H9 (cell line): ENCODE data around the gene IER3. TPM values are rescaled to one million over a fixed set of nuclear protein-coding genes. Genes with fewer than 3 reads are reported as not detected.

Experiments
- DNase-seq: peaks from one replicate; pipeline ENCODE4 v3.0.0-alpha.2; 2017
- H2AFZ ChIP-seq: one replicate; pipeline ENCODE4 v1.6.1; 2013; ENCODE audit warnings: mild to moderate bottlenecking, low read length, control low read depth, moderate library complexity
- H2AK5ac ChIP-seq: 2 replicates; pipeline ENCODE4 v1.6.1; 2013; ENCODE audit warnings: low read length, control low read depth, mixed read lengths; ENCODE audit not compliant: insufficient read length
- H2BK120ac ChIP-seq: one replicate; pipeline ENCODE4 v1.6.1; 2013; ENCODE audit warnings: low read depth, mild to moderate bottlenecking, low read length, control low read depth, inconsistent platforms; ENCODE audit not compliant: poor library complexity, severe bottlenecking
- H2BK12ac ChIP-seq: 2 replicates; pipeline ENCODE4 v1.6.1; 2013; ENCODE audit warnings: low read length, control low read depth, mixed read lengths, low read depth; ENCODE audit not compliant: insufficient read length
- H2BK15ac ChIP-seq: 2 replicates; pipeline ENCODE4 v1.6.1; 2013; ENCODE audit warnings: low read depth, low read length, control low read depth
- H2BK20ac ChIP-seq: one replicate; pipeline ENCODE4 v1.6.1; 2013; ENCODE audit warnings: low read depth, mild to moderate bottlenecking, low read length, control low read depth, inconsistent platforms; ENCODE audit not compliant: poor library complexity, severe bottlenecking
- H2BK5ac ChIP-seq: 2 replicates; pipeline ENCODE4 v1.6.1; 2013; ENCODE audit warnings: low read length, control low read depth, mixed read lengths; ENCODE audit not compliant: insufficient read length
- H3K14ac ChIP-seq: 2 replicates; pipeline ENCODE4 v1.6.1; 2013; ENCODE audit warnings: low read length, control low read depth; ENCODE audit not compliant: insufficient read depth
- H3K18ac ChIP-seq: 2 replicates; pipeline ENCODE4 v1.6.1; 2013; ENCODE audit warnings: low read depth, mild to moderate bottlenecking, mixed read lengths, low read length, control low read depth; ENCODE audit not compliant: insufficient read length
- H3K23ac ChIP-seq: 2 replicates; pipeline ENCODE4 v1.6.1; 2013; ENCODE audit warnings: low read length, control low read depth, mixed read lengths, low read depth; ENCODE audit not compliant: insufficient read length
- H3K23me2 ChIP-seq: 2 replicates; pipeline ENCODE4 v1.6.1; 2013; ENCODE audit warnings: low read depth, mild to moderate bottlenecking, mixed read lengths, low read length, control low read depth; ENCODE audit not compliant: insufficient read length, poor library complexity, severe bottlenecking
- H3K27ac ChIP-seq: 2 replicates; pipeline ENCODE4 v1.5.1; 2013; ENCODE audit warnings: low read length, control low read depth, mixed read lengths, low read depth; ENCODE audit not compliant: insufficient read length
- H3K27me3 ChIP-seq: 2 replicates; pipeline ENCODE4 v1.6.1; 2013; ENCODE audit warnings: low read length, control low read depth, inconsistent platforms; ENCODE audit not compliant: insufficient read depth
- H3K4ac ChIP-seq: 2 replicates; pipeline ENCODE4 v1.6.1; 2013; ENCODE audit warnings: low read depth, mild to moderate bottlenecking, control low read depth, inconsistent platforms, low read length, moderate library complexity
- H3K4me1 ChIP-seq: 2 replicates; pipeline ENCODE4 v1.6.1; 2013; ENCODE audit warnings: low read length, control low read depth, inconsistent platforms; ENCODE audit not compliant: insufficient read depth
- H3K4me2 ChIP-seq: 2 replicates; pipeline ENCODE4 v1.6.1; 2013; ENCODE audit warnings: low read length, control low read depth, mixed read lengths; ENCODE audit not compliant: insufficient read length, insufficient read depth
- H3K56ac ChIP-seq: 2 replicates; pipeline ENCODE4 v1.6.1; 2013; ENCODE audit warnings: low read depth, mild to moderate bottlenecking, mixed read lengths, low read length, control low read depth; ENCODE audit not compliant: insufficient read length
- H3K79me1 ChIP-seq: 2 replicates; pipeline ENCODE4 v1.6.1; 2013; ENCODE audit warnings: low read depth, mild to moderate bottlenecking, moderate library complexity, low read length, control low read depth, inconsistent platforms; ENCODE audit not compliant: insufficient read depth, poor library complexity, severe bottlenecking
- H3K79me2 ChIP-seq: 2 replicates; pipeline ENCODE4 v1.6.1; 2013; ENCODE audit warnings: low read length, control low read depth, inconsistent platforms; ENCODE audit not compliant: insufficient read depth
- H3K9ac ChIP-seq: 2 replicates; pipeline ENCODE4 v1.6.1; 2013; ENCODE audit warnings: low read length, control low read depth, mixed read lengths; ENCODE audit not compliant: insufficient read length; ENCODE audit errors: extremely low read depth
- H3K9me3 ChIP-seq: one replicate; pipeline ENCODE4 v1.6.1; 2013; ENCODE audit warnings: low read depth, low read length, inconsistent platforms; ENCODE audit not compliant: control insufficient read depth
- H3T11ph ChIP-seq: one replicate; pipeline ENCODE4 v1.6.1; 2013; ENCODE audit warnings: mild to moderate bottlenecking, low read length, control low read depth, inconsistent platforms
- H4K20me1 ChIP-seq: one replicate; pipeline ENCODE4 v1.6.1; 2013; ENCODE audit not compliant: control insufficient read depth, insufficient read length, insufficient read depth
- H4K5ac ChIP-seq: 2 replicates; pipeline ENCODE4 v1.6.1; 2013; ENCODE audit warnings: low read depth, mild to moderate bottlenecking, mixed read lengths, low read length, control low read depth; ENCODE audit not compliant: insufficient read length
- H4K8ac ChIP-seq: replicated peaks from 2 replicates; pipeline ENCODE4 v1.6.1; 2013; ENCODE audit warnings: low read length, control low read depth, mixed read lengths, low read depth; ENCODE audit not compliant: insufficient read length
- H4K91ac ChIP-seq: 2 replicates; pipeline ENCODE4 v1.6.1; 2013; ENCODE audit warnings: low read depth, mild to moderate bottlenecking, moderate library complexity, mixed read lengths, low read length, control low read depth; ENCODE audit not compliant: insufficient read length
- H3K27ac Mint-ChIP-seq, 3 experiments: 2 replicates in 2 of 3; 3 replicates in 1 of 3; pipeline ENCODE4 v1.8.0; 2020 to 2021; ENCODE audit warnings: mixed read lengths in 3 of 3, mild to moderate bottlenecking in 1 of 3, moderate library complexity in 1 of 3
- H3K27me3 Mint-ChIP-seq: 2 replicates; pipeline ENCODE4 v1.8.0; 2021; ENCODE audit warnings: low read depth, mild to moderate bottlenecking, moderate library complexity, mixed read lengths
- H3K36me3 Mint-ChIP-seq, 3 experiments: 2 replicates in 2 of 3; 3 replicates in 1 of 3; pipeline ENCODE4 v1.8.0; 2020 to 2021; ENCODE audit warnings: low read depth in 3 of 3, mixed read lengths in 3 of 3; ENCODE audit not compliant: insufficient read depth in 1 of 3
- H3K4me1 Mint-ChIP-seq, 2 experiments: 2 replicates each; pipeline ENCODE4 v1.8.0; 2020; ENCODE audit warnings: mixed read lengths in 2 of 2
- H3K4me3 Mint-ChIP-seq, 2 experiments: 2 replicates in 1 of 2; 3 replicates in 1 of 2; pipeline ENCODE4 v1.8.0; 2020 to 2021; ENCODE audit warnings: mild to moderate bottlenecking in 2 of 2, mixed read lengths in 2 of 2, moderate library complexity in 1 of 2
- H3K9me3 Mint-ChIP-seq, 2 experiments: 2 replicates in 1 of 2; 3 replicates in 1 of 2; pipeline ENCODE4 v1.8.0; 2020; ENCODE audit warnings: mild to moderate bottlenecking in 2 of 2, mixed read lengths in 2 of 2, moderate library complexity in 1 of 2
- CTCF ChIP-seq: fragments of 200-600 bp; sonication (generic); conservative IDR thresholded peaks from 3 replicates; pipeline ENCODE4 v1.8.0; 2021; ENCODE audit warnings: antibody characterized with exemption, mild to moderate bottlenecking
- WGBS: extraction: QIAGEN DNeasy Blood & Tissue Kit; methylation state at CpG from one replicate; pipeline ENCODE4 v1.1.7; 2013; ENCODE audit warnings: missing lambda C conversion rate, low lambda C conversion rate, mixed read lengths; ENCODE audit not compliant: insufficient read length; ENCODE audit errors: extremely low coverage; 5-methylcytosine and 5-hydroxymethylcytosine counted together
- total RNA-seq: library from RNA; stranded (reverse); gene quantifications from 2 replicates; pipeline ENCODE4 v1.2.1, GENCODE V29; 2021

The IER3 gene
- total RNA-seq, 1 experiment from 2014 or later: 43.5 TPM

- Mint-ChIP-seq H3K27me3 (no peaks in the 10 kb centered on the region), H3K36me3 (peaks cover 56 to 79% (median 77%) of the 10 kb centered on the region in 3 experiments; a peak in 6 of 7 replicates), H3K27ac (no peak overlapping the region), H3K4me3 (no peak overlapping the region), H3K4me1 (peaks cover 17% of the 10 kb centered on the region in 2 experiments), H3K9me3 (no peaks in the 10 kb centered on the region)
- no peak overlapping the region for H3K18ac ChIP-seq
- no peaks in the 10 kb centered on the region for H3K27me3 ChIP-seq
- H3K4me1 ChIP-seq: no peaks in the 10 kb centered on the region
- H4K5ac ChIP-seq: no peak overlapping the region
- H3K79me1 ChIP-seq: no peaks in the 10 kb centered on the region
- H2AFZ ChIP-seq: no peak overlapping the region
- no peak overlapping the region for H3K23ac ChIP-seq
- no peak overlapping the region for H2AK5ac ChIP-seq
- no peak overlapping the region for H3K4me2 ChIP-seq
- no peak overlapping the region for H3K9ac ChIP-seq
- H3K9me3 ChIP-seq: no peaks in the 10 kb centered on the region
- no peak overlapping the region for H3T11ph ChIP-seq
- no peak overlapping the region for H2BK15ac ChIP-seq
- H4K91ac ChIP-seq: no peak overlapping the region
- no peak for DNase-seq
- H3K56ac ChIP-seq: no peak overlapping the region
- H2BK120ac ChIP-seq: no peak overlapping the region
- no peaks in the 10 kb centered on the region for H4K20me1 ChIP-seq
- no peak overlapping the region for H3K14ac ChIP-seq
- no peaks in the 10 kb centered on the region for H3K79me2 ChIP-seq
- H3K4ac ChIP-seq: no peak overlapping the region
- peaks cover 5% of the 10 kb centered on the region for H3K23me2 ChIP-seq
- no peak for TF ChIP-seq CTCF
- WGBS: no CpG with 5 or more reads among the region's 1 CpG
- H2BK20ac ChIP-seq: no peak overlapping the region
- H2BK12ac ChIP-seq: no peak overlapping the region
- H3K27ac ChIP-seq: no peak overlapping the region
- no peak overlapping the region for H4K8ac ChIP-seq
- H2BK5ac ChIP-seq: no peak overlapping the region
These were observed 32.5 kb downstream of the IER3 start for GRCh38 chr6:30711758-30712380.
